ENCODE measurements around the gene PROCA1. TPM values are rescaled to one million over a fixed set of nuclear protein-coding genes. Genes with fewer than 3 reads are reported as not detected.

The PROCA1 gene
- total and polyA plus RNA-seq, 8 donors: 0.14 to 5.8 (median 2.5) TPM; not detected in 2

GRCh38 chr17:28747801-28748750 is 36.4 kb upstream of the PROCA1 start:
- peaks cover 30 to 52% (median 40%) of the 10 kb centered on the region in 4 donors for H3K36me3 ChIP-seq
- intact Hi-C loops (cut with DNase I; ENCODE audit: low total_unique reads): no loop called here
- WGBS, 5 donors: 35 to 76% (median 49%) methylated on average over 14 to 18 of the region's 18 CpGs
- H3K27me3 ChIP-seq: peaks cover 0 to 5% (median 0%) of the 10 kb centered on the region in 3 donors
- H3K4me1 ChIP-seq: peaks cover 54 to 78% (median 76%) of the 10 kb centered on the region in 4 donors
- peak overlapping the region in 2 of 4 donors; percentile 12 to 82 for H3K4me3 ChIP-seq
- no peaks in the 10 kb centered on the region for H3K9me3 ChIP-seq
- H3K27ac ChIP-seq: peak overlapping the region; percentile 96 to 99 (median 98)
- no peak for TF ChIP-seq CTCF (IDR thresholded peaks at IDR 0.05)
- no peak for TF ChIP-seq POLR2A (IDR thresholded peaks at IDR 0.05)
- DNase-seq: no peak

- peaks cover 0 to 5% (median 0%) of the 10 kb centered on the region in 3 donors for H3K27me3 ChIP-seq
- TF ChIP-seq EP300 (IDR thresholded peaks at IDR 0.05) (no peak), POLR2AphosphoS5 (IDR thresholded peaks at IDR 0.05) (peak; percentile 37 to 80 (median 78)), POLR2A (IDR thresholded peaks at IDR 0.05) (no peak), CTCF (IDR thresholded peaks at IDR 0.05) (no peak)
- H3K27ac ChIP-seq: peak overlapping the region; percentile 96 to 99 (median 98)
- H3K4me1 ChIP-seq: peaks cover 61 to 88% (median 85%) of the 10 kb centered on the region in 4 donors
- peak overlapping the region; percentile 12 to 89 (median 80) for H3K4me3 ChIP-seq
- WGBS, 5 donors: 19 to 65% (median 33%) methylated on average over 2 to 7 of the region's 7 CpGs
- peak; percentile 90 to 91 for DNase-seq
- intact Hi-C loops (cut with DNase I; ENCODE audit: low total_unique reads): no loop called here
- no peaks in the 10 kb centered on the region for H3K9me3 ChIP-seq
- H3K36me3 ChIP-seq: peaks cover 27 to 46% (median 34%) of the 10 kb centered on the region in 4 donors
Measured at GRCh38 chr17:28747051-28747691, 35.5 kb upstream of the PROCA1 start.

- Histone ChIP-seq H3K36me3 (peaks cover 25 to 40% (median 30%) of the 10 kb centered on the region in 4 donors), H3K9me3 (no peaks in the 10 kb centered on the region), H3K27ac (peak overlapping the region; percentile 96 to 99 (median 98)), H3K27me3 (peaks cover 0 to 5% (median 0%) of the 10 kb centered on the region in 3 donors), H3K4me3 (peak overlapping the region; percentile 61 to 89 (median 80)), H3K4me1 (peaks cover 61 to 93% (median 88%) of the 10 kb centered on the region in 4 donors)
- DNase-seq: peak; percentile 90 to 91
- TF ChIP-seq POLR2A (IDR thresholded peaks at IDR 0.05) (no peak), CTCF (IDR thresholded peaks at IDR 0.05) (no peak), EP300 (IDR thresholded peaks at IDR 0.05) (no peak), POLR2AphosphoS5 (IDR thresholded peaks at IDR 0.05) (peak in 1 of 3 donors; percentile 68)
- intact Hi-C loops (cut with DNase I; ENCODE audit: low total_unique reads): no loop called here
- WGBS, 5 donors: 20 to 40% (median 27%) methylated on average over 4 to 5 of the region's 5 CpGs
Measured at GRCh38 chr17:28746611-28747050, 34.9 kb upstream of the PROCA1 start.

GRCh38 chr17:28745786-28746411 is 34.2 kb upstream of the PROCA1 start:
- H3K4me3 ChIP-seq: peak overlapping the region; percentile 61 to 89 (median 80)

More at GRCh38 chr17:28745786-28746411, 34.2 kb upstream of the PROCA1 start:
- Histone ChIP-seq H3K4me1 (peaks cover 61 to 96% (median 90%) of the 10 kb centered on the region in 4 donors), H3K9me3 (no peaks in the 10 kb centered on the region), H3K27ac (peak overlapping the region; percentile 96 to 99 (median 98)), H3K27me3 (peaks cover 0 to 5% (median 0%) of the 10 kb centered on the region in 3 donors), H3K36me3 (peaks cover 21 to 34% (median 29%) of the 10 kb centered on the region in 4 donors)
- intact Hi-C loops (cut with DNase I; ENCODE audit: low total_unique reads): no loop called here
- TF ChIP-seq POLR2AphosphoS5 (IDR thresholded peaks at IDR 0.05) (peak in 2 of 3 donors; percentile 65 to 71), CTCF (IDR thresholded peaks at IDR 0.05) (no peak), EP300 (IDR thresholded peaks at IDR 0.05) (no peak), POLR2A (IDR thresholded peaks at IDR 0.05) (no peak)
- 27 to 57% (median 40%) methylated on average over 3 to 4 of the region's 4 CpGs for WGBS, 5 donors
- peak; percentile 56 to 85 for DNase-seq
